DOHH2 (cell line): ENCODE data around the gene ZFY.

Experiments
- H3F3A ChIP-seq: fragments of 200-600 bp; sonication (generic), shearing (Covaris generic); 2 replicates; pipeline ENCODE4 v1.6.0; 2016; ENCODE audit warnings: antibody characterized with exemption, mild to moderate bottlenecking; ENCODE audit not compliant: control insufficient read depth, insufficient read depth
- H3K27ac ChIP-seq: fragments of 200-600 bp; sonication (generic); 2 replicates; pipeline ENCODE4 v1.5.1; 2014; ENCODE audit warnings: low read depth, mild to moderate bottlenecking, low read length, moderate library complexity
- H3K27me3 ChIP-seq: fragments of 200-600 bp; sonication (generic); 2 replicates; pipeline ENCODE4 v1.6.1; 2014; ENCODE audit warnings: mild to moderate bottlenecking, low read length, mixed read lengths; ENCODE audit not compliant: control insufficient read depth
- H3K36me3 ChIP-seq: fragments of 200-600 bp; sonication (generic); 2 replicates; pipeline ENCODE4 v1.6.1; 2014; ENCODE audit warnings: mild to moderate bottlenecking, low read length, moderate library complexity, mixed read lengths; ENCODE audit not compliant: control insufficient read depth
- H3K4me1 ChIP-seq: fragments of 200-600 bp; sonication (generic); 2 replicates; pipeline ENCODE4 v1.6.1; 2014; ENCODE audit warnings: mild to moderate bottlenecking, low read length, mixed read lengths; ENCODE audit not compliant: control insufficient read depth
- H3K4me2 ChIP-seq: fragments of 200-600 bp; sonication (generic); 2 replicates; pipeline ENCODE4 v1.6.0; 2014; ENCODE audit warnings: mild to moderate bottlenecking, low read length, moderate library complexity
- H3K4me3 ChIP-seq: fragments of 200-600 bp; sonication (generic); 2 replicates; pipeline ENCODE4 v1.5.1; 2014; ENCODE audit warnings: mild to moderate bottlenecking, low read length, mixed read lengths
- H3K79me2 ChIP-seq: fragments of 200-600 bp; sonication (generic); 2 replicates; pipeline ENCODE4 v1.6.1; 2014; ENCODE audit warnings: mild to moderate bottlenecking, low read length, mixed read lengths; ENCODE audit not compliant: control insufficient read depth
- H3K9me2 ChIP-seq: fragments of 200-600 bp; sonication (generic); replicated peaks from 2 replicates; pipeline ENCODE4 v1.6.1; 2014; ENCODE audit warnings: mild to moderate bottlenecking, low read length, mixed read lengths; ENCODE audit not compliant: control insufficient read depth
- H3K9me3 ChIP-seq: fragments of 200-600 bp; sonication (generic); 2 replicates; pipeline ENCODE4 v1.6.1; 2014; ENCODE audit warnings: antibody characterized with exemption, low read length, mixed read lengths; ENCODE audit not compliant: control insufficient read depth, insufficient read depth
- H4K20me1 ChIP-seq: fragments of 200-600 bp; sonication (generic); 2 replicates; pipeline ENCODE4 v1.6.0; 2014; ENCODE audit warnings: low read depth, mild to moderate bottlenecking, antibody characterized with exemption, low read length, moderate library complexity; ENCODE audit not compliant: control insufficient read depth, insufficient read depth
- CTCF ChIP-seq: fragments of 200-600 bp; sonication (generic); IDR thresholded peaks from one replicate; pipeline ENCODE4 v1.5.1; 2014; ENCODE audit warnings: antibody characterized with exemption, mild to moderate bottlenecking, low read depth, low read length; ENCODE audit not compliant: poor library complexity, severe bottlenecking
- EZH2phosphoT487 ChIP-seq: fragments of 200-600 bp; sonication (generic); IDR thresholded peaks from 2 replicates; pipeline ENCODE4 v1.6.1; 2017; ENCODE audit warnings: borderline replicate concordance, mild to moderate bottlenecking, antibody characterized with exemption, low read length, moderate library complexity, mixed read lengths

Gene ZFY

DNA sequence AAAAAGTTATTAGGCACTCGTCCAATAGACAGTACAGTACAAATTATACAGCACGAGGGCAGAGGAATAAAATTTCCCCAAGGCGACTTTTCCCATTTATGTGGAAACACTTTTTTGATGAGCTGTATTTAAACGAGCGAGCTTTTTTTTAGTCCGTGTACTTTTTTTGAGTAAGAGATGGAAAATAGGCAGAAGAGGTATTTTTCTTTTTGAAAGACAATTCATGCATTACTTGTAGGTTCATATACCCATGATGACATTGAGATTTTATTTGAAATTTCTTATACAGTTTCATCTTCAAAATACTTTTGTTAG lies 1.2 kb downstream of the ZFY start:
- Histone ChIP-seq H3K27ac (peak overlapping the region; percentile 99), H3K4me2 (peak overlapping the region; percentile 88), H3K27me3 (no peaks in the 10 kb centered on the region), H3K4me3 (peak overlapping the region; percentile 90), H3K79me2 (peaks cover 75% of the 10 kb centered on the region), H4K20me1 (no peaks in the 10 kb centered on the region), H3K9me2 (no peaks in the 10 kb centered on the region), H3K9me3 (no peaks in the 10 kb centered on the region), H3K4me1 (peaks cover 28% of the 10 kb centered on the region), H3K36me3 (peaks cover 34% of the 10 kb centered on the region), H3F3A (peaks cover 19% of the 10 kb centered on the region)
- TF ChIP-seq CTCF (no peak), EZH2phosphoT487 (no peak)

DNA sequence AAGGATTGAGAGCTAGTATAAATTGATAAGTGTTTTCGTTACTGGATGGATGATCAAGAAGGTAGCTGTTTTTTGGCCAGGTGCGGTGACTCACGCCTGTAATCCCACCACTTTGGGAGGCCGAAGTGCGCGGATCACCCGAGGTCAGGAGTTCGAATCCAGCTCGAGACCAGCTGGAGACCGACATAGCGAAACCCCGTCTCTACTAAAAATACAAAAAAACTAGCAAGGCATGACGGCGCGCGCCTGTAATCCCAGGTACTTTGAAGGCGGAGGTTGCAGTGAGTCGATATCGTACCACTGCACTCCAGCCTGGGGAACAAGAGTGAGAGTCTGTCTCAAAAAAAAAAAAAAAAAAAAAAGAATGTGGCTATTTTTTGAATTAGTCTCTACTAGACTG lies 2.0 kb downstream of the ZFY start:
- peak overlapping the region; percentile 99 for H3K27ac ChIP-seq
- H3K4me1 ChIP-seq: peaks cover 36% of the 10 kb centered on the region
- H3K9me3 ChIP-seq: no peaks in the 10 kb centered on the region
- no peaks in the 10 kb centered on the region for H3K27me3 ChIP-seq
- peaks cover 19% of the 10 kb centered on the region for H3F3A ChIP-seq
- H3K4me2 ChIP-seq: peak overlapping the region; percentile 88
- H3K36me3 ChIP-seq: peaks cover 27% of the 10 kb centered on the region
- TF ChIP-seq EZH2phosphoT487 (no peak), CTCF (no peak)
- H4K20me1 ChIP-seq: no peaks in the 10 kb centered on the region
- peak overlapping the region; percentile 90 for H3K4me3 ChIP-seq
- H3K79me2 ChIP-seq: peaks cover 79% of the 10 kb centered on the region
- H3K9me2 ChIP-seq: no peaks in the 10 kb centered on the region

- H3K27ac ChIP-seq: peak overlapping the region; percentile 59
- H3K9me2 ChIP-seq: no peaks in the 10 kb centered on the region
- peak overlapping the region; percentile 43 for H3K4me3 ChIP-seq
- H3K4me2 ChIP-seq: peak overlapping the region; percentile 72
- no peaks in the 10 kb centered on the region for H4K20me1 ChIP-seq
- peaks cover 4% of the 10 kb centered on the region; the same call in 1 of the 2 replicates for H3K36me3 ChIP-seq
- no peaks in the 10 kb centered on the region for H3F3A ChIP-seq
- TF ChIP-seq EZH2phosphoT487: no peak
- no peak for TF ChIP-seq CTCF
- no peaks in the 10 kb centered on the region for H3K9me3 ChIP-seq
- H3K79me2 ChIP-seq: peaks cover 91% of the 10 kb centered on the region
- H3K27me3 ChIP-seq: no peaks in the 10 kb centered on the region
- H3K4me1 ChIP-seq: peaks cover 89% of the 10 kb centered on the region
Measured at GRCh38 chrY:2949590-2950252, 14.5 kb downstream of the ZFY start.
